HL-60 (cell line): ENCODE results near the gene LPIN3.

Experiments
- DNase-seq, 2 experiments: peaks; one replicate each; pipeline ENCODE4 v3.0.0-alpha.2; 2010 to 2020; ENCODE audit warnings: low read depth in 1 of 2, low spot score in 1 of 2
- H3K27ac ChIP-seq: fragments of 250-450 bp; sonication (Bioruptor Pico); replicated peaks from 2 replicates; pipeline ENCODE4 v1.5.1; 2020; ENCODE audit warnings: mild to moderate bottlenecking, moderate library complexity
- H3K27me3 ChIP-seq: fragments of 250-450 bp; sonication (Bioruptor Pico); 2 replicates; pipeline ENCODE4 v1.5.1; 2021; ENCODE audit warnings: mild to moderate bottlenecking, moderate library complexity; ENCODE audit not compliant: insufficient read depth, poor library complexity, severe bottlenecking
- H3K4me3 ChIP-seq: replicated peaks from 2 replicates; pipeline ENCODE4 v1.5.1; 2011; ENCODE audit warnings: mild to moderate bottlenecking, control low read depth, low read length; ENCODE audit not compliant: insufficient read depth
- GABPA ChIP-seq: IDR thresholded peaks from 2 replicates; pipeline ENCODE4 v1.6.1; 2012; ENCODE audit warnings: low read depth
- POLR2AphosphoS5 ChIP-seq: IDR thresholded peaks from 2 replicates; pipeline ENCODE4 v1.6.1; 2012; ENCODE audit warnings: low read depth
- REST ChIP-seq: IDR thresholded peaks from 2 replicates; pipeline ENCODE4 v1.6.1; 2012; ENCODE audit warnings: low read depth; ENCODE audit not compliant: insufficient replicate concordance
- SPI1 ChIP-seq: IDR thresholded peaks from 2 replicates; pipeline ENCODE4 v1.6.1; 2012; ENCODE audit warnings: low read depth, mild to moderate bottlenecking, borderline replicate concordance
- TF ChIP-seq, protein P1 (sequence below): IDR thresholded peaks from one replicate; pipeline ENCODE4 v1.5.1; 2011; ENCODE audit warnings: low read length, control low read depth, inconsistent platforms; ENCODE audit not compliant: insufficient read depth

LPIN3 gene

DNA sequence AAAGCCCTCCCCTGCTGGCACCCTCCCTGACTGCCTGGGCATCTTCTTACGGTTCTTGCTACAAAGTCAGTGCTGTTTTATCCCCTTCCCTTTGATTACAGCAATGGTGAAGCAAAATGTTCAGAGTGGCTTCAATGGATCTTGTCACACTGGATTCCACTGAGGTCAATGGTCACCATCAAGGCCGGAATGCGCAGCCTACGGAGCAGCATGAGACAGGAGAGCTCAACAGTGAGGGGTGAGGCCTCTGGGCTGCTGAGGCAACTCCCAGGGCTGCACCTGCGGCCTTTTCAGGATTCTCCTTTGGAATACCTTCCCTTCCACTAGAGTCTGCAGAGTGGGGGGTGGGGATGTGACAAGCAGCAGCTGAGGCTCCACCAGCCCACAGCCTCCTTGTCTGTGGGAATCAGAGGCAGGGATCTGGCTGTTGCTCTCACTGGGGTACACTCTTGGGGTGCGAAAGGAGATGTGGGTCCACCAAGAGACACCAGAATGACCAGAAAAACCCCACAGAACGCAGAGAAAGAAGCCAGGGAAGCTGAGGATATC, 66.3 kb downstream of the LPIN3 start:
- Histone ChIP-seq H3K4me3 (no peak overlapping the region), H3K27me3 (no peaks in the 10 kb centered on the region), H3K27ac (no peak overlapping the region)
- TF ChIP-seq, protein P1, sequence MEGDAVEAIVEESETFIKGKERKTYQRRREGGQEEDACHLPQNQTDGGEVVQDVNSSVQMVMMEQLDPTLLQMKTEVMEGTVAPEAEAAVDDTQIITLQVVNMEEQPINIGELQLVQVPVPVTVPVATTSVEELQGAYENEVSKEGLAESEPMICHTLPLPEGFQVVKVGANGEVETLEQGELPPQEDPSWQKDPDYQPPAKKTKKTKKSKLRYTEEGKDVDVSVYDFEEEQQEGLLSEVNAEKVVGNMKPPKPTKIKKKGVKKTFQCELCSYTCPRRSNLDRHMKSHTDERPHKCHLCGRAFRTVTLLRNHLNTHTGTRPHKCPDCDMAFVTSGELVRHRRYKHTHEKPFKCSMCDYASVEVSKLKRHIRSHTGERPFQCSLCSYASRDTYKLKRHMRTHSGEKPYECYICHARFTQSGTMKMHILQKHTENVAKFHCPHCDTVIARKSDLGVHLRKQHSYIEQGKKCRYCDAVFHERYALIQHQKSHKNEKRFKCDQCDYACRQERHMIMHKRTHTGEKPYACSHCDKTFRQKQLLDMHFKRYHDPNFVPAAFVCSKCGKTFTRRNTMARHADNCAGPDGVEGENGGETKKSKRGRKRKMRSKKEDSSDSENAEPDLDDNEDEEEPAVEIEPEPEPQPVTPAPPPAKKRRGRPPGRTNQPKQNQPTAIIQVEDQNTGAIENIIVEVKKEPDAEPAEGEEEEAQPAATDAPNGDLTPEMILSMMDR, result no peak
- TF ChIP-seq POLR2AphosphoS5, result no peak
- no peak for TF ChIP-seq REST
- no peak for TF ChIP-seq GABPA
- no peak for TF ChIP-seq SPI1
- DNase-seq, result no peak

GRCh38 chr20:41407607-41408006, 67.0 kb downstream of the LPIN3 start:
- Histone ChIP-seq H3K27ac (no peak overlapping the region), H3K4me3 (no peak overlapping the region), H3K27me3 (no peaks in the 10 kb centered on the region)
- DNase-seq, result no peak
- TF ChIP-seq, protein P1, result no peak
- TF ChIP-seq POLR2AphosphoS5 (no peak), SPI1 (no peak), REST (no peak)

DNA sequence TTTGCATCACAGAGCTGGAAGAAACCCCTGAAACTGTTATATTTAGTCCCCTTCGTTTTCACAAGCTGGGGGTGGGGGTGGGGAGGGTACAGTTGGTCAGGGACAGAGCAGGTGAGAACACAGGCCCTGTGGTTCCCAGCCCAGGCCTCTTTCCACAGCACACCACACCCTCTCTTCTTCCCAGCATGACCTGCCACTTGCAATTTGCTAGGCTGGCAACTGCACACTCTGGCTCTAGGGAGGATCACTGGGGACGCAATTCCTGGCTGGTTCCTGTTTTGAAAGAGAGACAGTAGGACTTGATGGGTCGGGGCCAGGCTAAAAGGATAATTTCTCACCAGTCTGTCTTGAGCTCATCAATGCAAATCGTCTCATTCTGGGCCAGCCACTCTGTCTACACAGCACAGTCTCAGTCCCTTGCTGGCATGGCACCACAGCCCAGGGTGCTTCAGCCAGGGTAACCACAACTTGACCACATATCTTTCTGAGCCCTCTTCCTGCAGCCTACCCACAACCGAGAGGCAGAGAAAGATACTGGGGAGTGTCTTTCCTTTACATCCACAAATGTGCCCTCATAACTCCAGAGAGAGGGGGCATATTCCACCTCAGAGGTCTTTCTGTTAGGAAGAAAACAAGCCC, 67.7 kb downstream of the LPIN3 start:
- no peaks in the 10 kb centered on the region for H3K27me3 ChIP-seq
- TF ChIP-seq REST (no peak), POLR2AphosphoS5 (no peak; the same call in 1 of the 2 replicates), GABPA (no peak), SPI1 (no peak)
- TF ChIP-seq, protein P1, result no peak
- DNase-seq, result peak; percentile 7 to 53
- no peak overlapping the region for H3K27ac ChIP-seq
- no peak overlapping the region for H3K4me3 ChIP-seq
